Activated CD8-positive, alpha-beta memory T cell treated with anti-CD3 and anti-CD28 coated beads, Interleukin-2, amount 50 U/mL, for 1 hour (primary cell): Measurements from ENCODE around the gene NFASC.

Experiments used
- DNase-seq: peaks from one replicate; pipeline ENCODE4 v3.0.0-alpha.2; 2020; ENCODE audit errors: extremely low read depth

Gene NFASC

GRCh38 chr1:205009670-205010069 lies 139.0 kb downstream of the NFASC start:
- no peak for DNase-seq

GRCh38 chr1:205012391-205013140 lies 141.9 kb downstream of the NFASC start:
- no peak for DNase-seq

- DNase-seq: no peak
Measured at GRCh38 chr1:205013683-205014367, 143.2 kb downstream of the NFASC start.

- no peak for DNase-seq
Measured at GRCh38 chr1:205014783-205015182, 144.1 kb downstream of the NFASC start.

- no peak for DNase-seq
Measured at GRCh38 chr1:205015241-205015640, 144.6 kb downstream of the NFASC start.

GRCh38 chr1:205016075-205016474 lies 145.4 kb downstream of the NFASC start:
- no peak for DNase-seq

- DNase-seq: no peak
Measured at GRCh38 chr1:205016584-205016983, 145.9 kb downstream of the NFASC start.

GRCh38 chr1:205017001-205017400 lies 146.3 kb downstream of the NFASC start:
- no peak for DNase-seq

- no peak for DNase-seq
Measured at GRCh38 chr1:205017766-205018165, 147.1 kb downstream of the NFASC start.

- no peak for DNase-seq
Measured at GRCh38 chr1:205018381-205018780, 147.7 kb downstream of the NFASC start.

- no peak for DNase-seq
Measured at GRCh38 chr1:205020466-205020865, 149.8 kb downstream of the NFASC start.

- DNase-seq: no peak
Measured at GRCh38 chr1:205024679-205025078, 154.0 kb downstream of the NFASC start.

GRCh38 chr1:205025239-205025638 lies 154.6 kb downstream of the NFASC start:
- DNase-seq: no peak

GRCh38 chr1:205026181-205026580 lies 155.5 kb downstream of the NFASC start:
- DNase-seq: no peak

GRCh38 chr1:205028390-205028789 lies 157.7 kb downstream of the NFASC start:
- DNase-seq: no peak

- no peak for DNase-seq
Measured at GRCh38 chr1:205028924-205029323, 158.3 kb downstream of the NFASC start.

- DNase-seq: no peak
Measured at GRCh38 chr1:205030241-205030640, 159.6 kb downstream of the NFASC start.

- no peak for DNase-seq
Measured at GRCh38 chr1:205030896-205031295, 160.2 kb downstream of the NFASC start.

GRCh38 chr1:205032508-205032907 lies 161.8 kb downstream of the NFASC start:
- DNase-seq: no peak

GRCh38 chr1:205037539-205037938 lies 166.9 kb downstream of the NFASC start:
- DNase-seq: no peak

- no peak for DNase-seq
Measured at GRCh38 chr1:205038132-205038786, 167.6 kb downstream of the NFASC start.

- DNase-seq: no peak
Measured at GRCh38 chr1:205041001-205041715, 170.5 kb downstream of the NFASC start.
